Stromal cell of bone marrow (primary cell): ENCODE data around the gene CCDC39.

Source experiments
- DNase-seq: peaks from one replicate; pipeline ENCODE4 v3.0.0-alpha.2; 2012; ENCODE audit warnings: low read depth

The CCDC39 gene

DNA sequence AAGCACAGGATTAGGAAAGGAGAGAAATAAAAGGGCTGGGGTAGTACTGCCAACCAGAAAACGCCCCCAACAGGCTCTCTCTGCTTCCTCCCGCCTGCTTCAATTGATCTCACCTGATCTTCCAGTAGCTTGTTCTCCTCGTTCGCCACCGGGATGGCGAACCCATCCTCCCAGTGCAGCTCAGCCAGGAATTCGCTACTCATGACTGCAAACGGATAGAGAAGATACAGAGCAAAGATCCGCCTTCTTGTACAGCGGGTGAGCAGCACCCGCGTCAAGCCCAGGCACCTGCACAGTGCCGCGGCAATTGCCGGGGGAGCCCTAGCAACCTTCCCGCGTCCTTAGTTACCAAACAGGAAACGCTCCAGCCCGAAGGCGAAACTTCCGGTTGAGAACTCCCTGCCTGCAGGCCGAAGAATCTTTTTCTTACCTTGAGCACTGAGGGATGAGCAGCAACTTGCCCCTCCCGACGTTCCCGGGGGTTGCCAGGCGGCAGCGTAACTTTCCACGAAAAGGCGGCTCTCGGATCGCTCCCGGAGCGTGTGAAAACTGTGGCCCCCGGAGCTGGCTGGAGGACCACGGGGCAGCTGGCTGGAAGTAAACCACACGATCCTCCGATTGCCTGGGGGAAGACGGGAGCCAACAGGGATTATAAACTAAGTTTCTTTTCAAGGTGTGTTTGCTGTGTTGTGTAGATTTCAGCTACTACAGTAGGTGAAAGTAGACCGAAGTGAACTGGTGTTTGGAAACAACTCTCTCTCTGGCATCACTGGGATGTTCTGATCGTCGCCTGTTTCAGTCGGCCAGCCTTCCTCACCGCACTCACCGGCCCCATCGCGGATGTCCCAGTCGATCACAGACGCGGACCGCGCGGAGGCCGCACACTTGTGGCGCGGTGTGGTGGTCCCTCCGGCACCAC is at the start of gene CCDC39:
CCDC39 (minus strand) TSS at position 312 of the 919 bp plus-strand sequence; CDS start at position 203, 109 bp downstream.
- peak; percentile 12 for DNase-seq

DNA sequence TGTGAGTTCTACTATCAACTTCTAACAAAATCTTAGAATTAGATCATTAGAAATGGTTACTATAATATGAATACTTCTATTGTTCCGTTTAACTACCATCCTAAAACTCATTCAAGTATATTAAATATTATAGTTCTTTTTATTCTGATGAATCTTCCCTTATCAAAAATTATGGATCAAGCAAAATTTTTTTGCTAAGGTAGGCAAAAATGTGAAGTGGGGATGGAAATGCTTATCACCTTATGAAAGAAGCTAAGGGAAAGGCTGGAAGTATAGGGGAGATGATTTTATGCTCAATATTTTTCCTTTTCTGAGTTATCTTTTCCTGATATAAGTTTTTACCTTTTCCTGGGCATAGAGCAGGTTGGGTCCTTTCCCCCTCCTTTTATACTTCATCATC is 40.7 kb upstream of the CCDC39 start:
- DNase-seq, result no peak

DNA sequence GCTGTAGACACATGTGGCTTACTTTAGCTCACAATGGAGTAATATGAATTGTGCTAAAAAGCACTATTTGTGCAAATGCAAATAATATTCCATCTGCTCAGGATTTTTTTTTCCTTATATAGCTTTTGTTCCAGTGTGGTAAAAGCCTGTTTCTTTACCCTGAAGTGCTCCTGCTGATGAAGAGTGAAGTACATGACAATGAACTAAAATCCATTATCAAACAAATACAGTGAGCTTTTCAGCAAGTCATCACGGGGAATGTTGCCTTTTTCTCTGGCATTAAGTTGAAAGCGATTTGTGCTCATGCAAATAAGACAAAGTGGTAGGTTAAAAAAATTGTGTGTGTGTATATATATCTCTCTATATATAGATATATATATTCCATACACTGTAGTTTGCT is 28.6 kb upstream of the CCDC39 start:
- DNase-seq, result no peak

- DNase-seq, result no peak
Measured at GRCh38 chr3:180705619-180706018, 26.3 kb upstream of the CCDC39 start.

DNA sequence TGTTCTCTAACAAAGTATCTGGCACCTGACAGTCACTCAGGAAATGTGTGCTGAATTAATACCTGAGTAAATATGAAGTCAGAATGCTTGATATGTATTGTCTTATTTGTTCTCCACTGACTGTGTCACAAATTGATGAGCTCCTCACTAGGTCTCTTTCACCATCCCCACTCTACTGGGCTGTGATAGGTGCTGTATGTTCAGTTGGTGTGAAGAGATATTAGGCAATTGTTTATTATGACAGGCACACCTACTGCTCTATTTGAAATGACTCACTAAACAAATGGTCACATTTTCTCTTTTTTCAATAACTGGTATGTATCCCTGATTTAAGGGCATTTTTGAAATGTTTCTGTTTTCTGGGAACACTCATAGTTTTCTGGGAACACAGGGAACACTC is 25.2 kb upstream of the CCDC39 start:
- DNase-seq, result no peak

DNA sequence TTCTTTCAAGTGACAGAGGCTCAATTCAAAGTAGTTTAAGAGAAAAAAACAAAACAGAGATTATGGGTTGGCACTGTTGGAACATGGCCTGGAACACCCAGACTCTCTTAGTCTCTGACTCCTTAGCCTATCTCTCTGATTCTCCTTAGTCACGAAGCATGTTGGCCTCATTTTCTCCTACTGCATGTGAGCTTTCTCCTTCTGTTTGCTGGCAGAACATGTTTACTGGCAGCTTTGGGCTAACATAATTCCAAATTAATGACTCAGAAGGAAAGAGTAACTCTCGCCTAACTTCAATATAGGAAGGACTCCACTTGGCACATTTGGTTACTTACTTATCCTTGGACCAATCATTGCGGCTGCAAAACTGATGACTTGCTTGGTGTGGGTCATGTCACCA is 21.7 kb upstream of the CCDC39 start:
- no peak for DNase-seq

- no peak for DNase-seq
Measured at GRCh38 chr3:180698760-180699270, 19.5 kb upstream of the CCDC39 start.

DNA sequence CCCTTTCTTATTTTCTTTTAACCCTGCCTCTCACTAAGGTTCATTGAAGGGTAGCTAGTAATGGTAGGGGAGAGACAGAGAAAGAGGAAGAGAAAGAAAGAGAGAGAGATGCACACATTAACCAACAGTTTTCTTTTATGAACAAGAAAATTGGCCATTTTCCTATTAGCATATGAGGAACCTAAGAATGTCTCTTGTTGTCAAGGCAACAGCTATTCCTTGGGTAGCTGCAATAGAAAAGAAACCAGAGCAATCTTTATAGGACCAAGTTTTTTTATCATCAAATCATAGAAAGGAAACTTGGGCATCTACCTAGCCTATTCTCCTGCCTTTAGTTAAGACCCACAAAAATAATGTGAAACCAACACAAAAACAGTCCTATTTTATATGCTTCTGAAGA is 15.0 kb upstream of the CCDC39 start:
- DNase-seq, result no peak

- DNase-seq, result no peak
Measured at GRCh38 chr3:180693656-180694055, 14.4 kb upstream of the CCDC39 start.

DNA sequence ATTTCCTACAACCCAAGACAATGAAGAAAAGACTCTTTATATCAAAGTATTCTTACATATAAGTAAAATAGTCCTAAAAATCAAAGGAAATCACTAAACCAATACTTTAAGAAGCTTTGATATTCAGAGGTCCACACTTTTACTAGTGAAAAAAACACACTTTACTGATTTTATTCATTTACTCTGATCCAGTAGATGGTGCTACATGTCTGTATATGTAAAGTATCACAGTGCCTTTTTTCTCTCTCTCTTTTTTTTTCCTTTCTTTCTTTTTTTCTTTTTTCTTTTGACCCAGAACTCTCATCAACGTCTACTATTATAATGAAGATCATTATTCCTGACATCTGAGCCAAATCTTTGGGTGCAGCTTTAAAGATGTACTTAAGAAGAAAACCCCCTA is 10.8 kb upstream of the CCDC39 start:
- no peak for DNase-seq

DNA sequence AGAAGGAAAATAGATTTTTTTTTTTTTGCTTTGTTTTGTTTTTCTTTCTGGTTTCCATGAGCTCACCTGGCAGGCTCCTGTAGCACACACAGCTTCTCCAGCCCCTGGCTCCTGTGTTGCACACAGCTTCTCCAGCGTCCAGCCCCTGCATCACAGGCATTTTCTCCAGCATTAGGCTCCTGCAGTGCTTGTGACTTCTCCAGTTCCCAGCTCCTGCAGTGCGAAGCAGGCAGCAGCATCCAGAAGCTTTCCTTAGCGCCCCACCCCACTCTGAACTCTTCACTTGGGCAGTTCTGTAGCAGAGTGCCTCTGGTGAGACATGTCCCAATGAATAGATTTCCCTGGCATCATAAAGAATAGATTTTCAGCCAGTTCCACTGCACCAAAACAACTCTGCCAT is 5.5 kb upstream of the CCDC39 start:
- DNase-seq, result no peak

- no peak for DNase-seq
Measured at GRCh38 chr3:180683816-180684215, 4.5 kb upstream of the CCDC39 start.

DNA sequence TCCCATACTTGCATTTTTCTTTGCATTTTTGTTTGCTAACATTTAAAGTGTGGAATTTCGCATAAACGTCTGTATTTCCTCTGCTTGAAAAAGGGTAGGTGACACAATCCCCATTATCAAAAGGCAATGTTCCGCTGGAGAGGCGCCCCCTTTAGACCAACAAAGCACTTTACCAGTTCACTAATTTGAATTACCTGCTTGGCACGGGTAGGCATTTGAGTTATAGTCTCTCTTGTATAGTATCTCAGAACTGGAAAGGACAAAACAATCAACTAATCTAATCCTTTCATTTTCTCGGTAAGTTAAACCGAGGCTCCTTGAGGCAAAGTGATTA is 775 bp upstream of the CCDC39 start:
- DNase-seq, result peak; percentile 13

- no peak for DNase-seq
Measured at GRCh38 chr3:180678231-180678630, 1.1 kb downstream of the CCDC39 start.

GRCh38 chr3:180661444-180661843 is 17.8 kb downstream of the CCDC39 start:
- DNase-seq, result no peak

DNA sequence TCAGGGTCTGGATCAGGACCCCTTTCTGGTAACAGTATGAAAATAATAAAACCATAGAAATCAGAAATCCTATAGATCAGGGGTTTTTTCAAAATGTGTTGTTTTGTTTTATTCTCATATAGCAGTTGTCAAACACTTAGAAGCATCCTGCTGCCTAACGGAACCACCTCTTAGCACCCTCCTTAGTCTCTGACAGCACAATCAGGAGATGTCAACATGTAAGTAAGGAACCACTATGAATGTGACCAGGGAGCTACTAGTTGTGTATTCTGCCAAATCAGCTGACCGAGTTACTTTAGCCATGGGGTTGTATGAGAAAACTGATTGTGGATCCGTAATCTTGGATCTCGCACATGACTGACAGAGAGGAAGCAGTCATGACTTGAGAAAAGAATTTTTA is 22.2 kb downstream of the CCDC39 start:
- DNase-seq, result no peak

DNA sequence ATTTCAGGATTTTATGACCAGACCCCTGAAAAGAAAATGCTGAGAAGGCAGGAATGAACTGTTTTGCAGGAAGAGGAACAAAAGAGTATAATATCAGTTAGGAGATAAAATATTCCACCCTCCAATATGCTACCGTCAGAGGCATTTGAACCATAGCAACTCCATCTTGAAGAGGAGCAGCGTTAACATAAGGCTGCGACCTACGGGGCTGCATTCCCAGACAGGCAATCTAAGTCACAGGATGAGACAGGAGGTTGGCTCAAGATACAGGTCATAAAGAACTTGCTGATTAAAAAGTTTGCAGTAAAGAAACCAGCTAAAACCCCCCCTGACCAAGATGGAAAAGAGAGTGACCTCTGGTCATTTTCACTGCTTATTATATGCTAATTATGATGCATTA is 22.9 kb downstream of the CCDC39 start:
- DNase-seq, result no peak

GRCh38 chr3:180646187-180646790 is 33.0 kb downstream of the CCDC39 start:
- DNase-seq, result no peak

DNA sequence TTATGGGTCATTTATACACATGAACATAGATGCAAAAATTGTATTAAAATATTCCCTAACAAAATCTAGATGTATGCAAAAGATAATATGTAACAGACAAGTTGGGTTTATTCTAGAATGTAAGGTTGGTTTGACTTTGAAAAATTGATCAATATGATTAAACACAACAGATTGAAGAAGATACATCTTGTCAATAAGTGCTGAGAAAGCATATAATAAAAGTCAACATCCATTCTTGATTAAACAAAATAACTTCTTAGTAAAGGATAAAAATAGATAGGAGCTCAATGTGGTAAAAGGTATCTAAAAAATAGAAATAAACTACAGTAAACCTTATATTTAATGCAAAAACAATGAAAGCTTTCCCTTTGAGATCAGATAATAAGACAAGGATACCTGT is 38.3 kb downstream of the CCDC39 start:
- DNase-seq, result no peak

DNA sequence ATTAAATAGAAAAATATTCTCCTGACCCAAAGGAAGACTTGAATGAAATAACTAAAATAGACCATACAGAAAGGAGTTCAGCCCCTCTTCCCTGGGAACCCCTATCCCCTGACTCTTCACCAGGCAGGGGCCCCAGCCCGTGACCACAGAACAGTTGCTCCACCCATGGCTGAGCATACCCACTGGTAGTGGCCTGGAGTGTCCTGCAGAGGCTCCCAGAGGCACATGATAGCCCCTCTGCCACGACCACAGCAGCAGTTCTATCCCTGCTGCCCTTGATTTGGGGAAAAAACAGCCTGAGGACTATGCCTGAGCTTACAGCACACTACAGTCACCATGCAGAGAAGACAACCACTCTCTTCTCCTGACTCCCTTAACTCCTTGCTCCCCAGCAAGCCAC is 45.6 kb downstream of the CCDC39 start:
- DNase-seq, result no peak

- no peak for DNase-seq
Measured at GRCh38 chr3:180631317-180631716, 48.0 kb downstream of the CCDC39 start.

DNA sequence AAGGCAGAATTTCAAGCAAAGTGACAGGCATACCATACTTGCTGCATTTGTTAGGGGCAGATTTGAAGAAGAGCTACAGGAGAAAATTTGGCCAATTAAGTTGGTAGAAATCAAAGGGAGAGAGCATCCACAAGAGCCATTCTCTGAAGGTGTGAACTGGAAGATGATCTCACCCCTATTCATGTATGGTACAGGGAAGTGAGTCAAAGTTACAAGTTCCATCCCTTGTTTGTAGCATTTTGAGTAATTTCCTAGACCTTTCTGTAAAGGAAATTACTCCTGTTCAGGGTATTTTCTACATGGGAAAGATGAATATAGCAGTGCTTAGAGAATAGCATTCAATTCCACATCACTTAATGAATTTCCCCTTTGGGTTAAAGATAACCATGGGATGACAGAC is 48.9 kb downstream of the CCDC39 start:
- no peak for DNase-seq

- DNase-seq, result no peak
Measured at GRCh38 chr3:180626844-180627243, 52.4 kb downstream of the CCDC39 start.

DNA sequence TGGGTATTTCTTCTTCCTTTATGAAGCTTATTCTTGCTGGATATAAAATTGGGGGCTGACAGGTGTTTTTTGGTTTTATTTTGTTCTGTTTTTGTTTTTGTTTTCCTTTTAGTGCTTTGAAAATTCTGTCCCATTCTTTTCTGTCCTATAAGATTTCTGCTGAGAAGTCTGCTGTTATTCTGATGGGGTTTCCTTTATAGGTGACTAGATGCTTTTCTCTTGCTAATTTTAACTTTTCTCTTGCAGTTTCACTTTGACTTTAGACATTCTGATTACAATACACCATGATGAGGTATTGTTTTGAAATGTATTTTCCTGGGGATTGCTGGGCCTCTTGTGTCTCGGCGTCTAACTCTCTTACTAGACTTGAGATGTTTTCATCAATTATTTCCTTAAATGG is 54.6 kb downstream of the CCDC39 start:
- no peak for DNase-seq
